ENCODE data around the gene ADAM12.

ADAM12 gene

GRCh38 chr10:126375926-126376554 lies 12.2 kb downstream of the ADAM12 start:
- CTCF ChIA-PET, result no interaction called here
- POLR2A ChIA-PET, result no interaction called here
- no peak for DNase-seq (ENCODE audit: extremely low spot score)
- TF ChIP-seq PKNOX1 (IDR thresholded peaks at IDR 0.05), result no peak
- TF ChIP-seq CTBP1 (IDR thresholded peaks at IDR 0.05; ENCODE audit: borderline replicate concordance), result no peak
- no peak for TF ChIP-seq L3MBTL2 (conservative IDR thresholded peaks at IDR 0.05)
- no peak for TF ChIP-seq HDGF (IDR thresholded peaks at IDR 0.05; ENCODE audit: borderline replicate concordance)
- TF ChIP-seq FOXM1 (IDR thresholded peaks at IDR 0.05; ENCODE audit: borderline replicate concordance), result no peak
- TF ChIP-seq ELF4 (IDR thresholded peaks at IDR 0.05), result no peak
- TF ChIP-seq NFRKB (IDR thresholded peaks at IDR 0.05), result no peak
- no peak for TF ChIP-seq SUZ12 (IDR thresholded peaks at IDR 0.05)
- TF ChIP-seq FOXA1 (IDR thresholded peaks at IDR 0.05), result no peak
- no peak for TF ChIP-seq FOXK2 (IDR thresholded peaks at IDR 0.05)
- TF ChIP-seq ZNF384 (IDR thresholded peaks at IDR 0.05), result no peak
- TF ChIP-seq ARNT (IDR thresholded peaks at IDR 0.05), result no peak
- TF ChIP-seq SP1 (IDR thresholded peaks at IDR 0.05), result no peak
- TF ChIP-seq TARDBP (IDR thresholded peaks at IDR 0.05), result no peak

DNA sequence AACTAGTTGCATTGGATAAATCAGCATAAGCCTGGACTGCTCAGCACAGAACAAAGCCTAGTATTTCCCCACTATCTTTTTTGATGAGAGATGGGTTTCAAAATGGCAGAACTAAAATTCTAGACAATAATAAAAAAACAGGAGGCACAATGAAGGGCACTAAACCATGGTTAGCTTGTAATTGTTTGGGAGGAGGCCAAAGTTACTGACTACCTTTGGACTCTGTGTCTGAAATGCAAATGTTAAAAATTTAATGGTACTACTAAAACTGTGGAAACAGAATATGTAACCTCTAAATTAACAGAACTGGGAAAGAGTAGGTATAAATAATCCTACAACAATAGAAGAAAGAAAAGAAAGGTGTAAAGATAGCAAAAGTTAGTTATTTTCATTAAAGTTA lies 13.0 kb downstream of the ADAM12 start:
- ChIA-PET POLR2A (no interaction called here), CTCF (no interaction called here)
- TF ChIP-seq HDGF (IDR thresholded peaks at IDR 0.05; ENCODE audit: borderline replicate concordance) (no peak), CTBP1 (IDR thresholded peaks at IDR 0.05; ENCODE audit: borderline replicate concordance) (no peak), FOXK2 (IDR thresholded peaks at IDR 0.05) (no peak), ZNF384 (IDR thresholded peaks at IDR 0.05) (no peak), SUZ12 (IDR thresholded peaks at IDR 0.05) (no peak)
- no peak for DNase-seq (ENCODE audit: extremely low spot score)

DNA sequence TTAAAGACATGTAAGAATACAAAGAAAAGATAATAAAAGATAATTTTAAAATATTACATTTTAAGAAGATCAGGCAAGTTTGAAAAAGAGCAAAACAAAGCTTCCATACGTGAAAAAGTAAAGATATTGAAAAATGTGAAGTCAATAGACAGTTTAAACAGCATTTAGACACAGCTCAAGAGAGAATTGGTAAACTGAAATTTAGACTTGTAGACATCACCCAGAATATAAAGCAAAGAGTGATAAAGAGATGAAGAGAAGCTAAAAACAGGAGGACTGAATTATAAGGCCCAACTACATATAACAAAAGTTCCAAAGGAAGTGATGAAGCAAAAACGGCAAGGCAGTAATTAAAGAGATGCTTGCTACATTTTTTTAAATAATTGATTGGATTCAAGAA lies 13.8 kb downstream of the ADAM12 start:
- ChIA-PET CTCF (no interaction called here), POLR2A (no interaction called here)
- TF ChIP-seq ZNF384 (IDR thresholded peaks at IDR 0.05), result no peak
- no peak for TF ChIP-seq SUZ12 (IDR thresholded peaks at IDR 0.05)

DNA sequence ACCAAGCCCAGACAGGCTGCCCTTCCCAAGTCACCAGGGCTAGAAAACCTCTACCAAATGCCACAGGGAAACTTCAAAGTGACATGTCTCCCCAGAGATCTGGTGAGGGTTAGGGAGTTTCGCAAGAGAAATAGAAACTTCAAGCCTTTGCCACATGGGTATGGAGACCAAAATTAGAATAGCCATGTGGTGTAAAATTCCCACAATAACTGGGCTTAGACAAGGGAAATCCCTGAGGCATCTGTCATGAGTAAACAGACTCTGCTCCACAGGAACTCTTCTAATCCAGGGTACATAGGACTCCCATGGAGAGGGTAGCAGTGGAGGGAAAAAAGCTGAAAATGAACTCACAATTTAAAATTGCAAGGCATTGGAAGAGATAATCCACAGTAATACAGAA lies 14.3 kb downstream of the ADAM12 start:
- ChIA-PET CTCF (no interaction called here), POLR2A (no interaction called here)
- TF ChIP-seq ZNF384 (IDR thresholded peaks at IDR 0.05) (no peak), NFRKB (IDR thresholded peaks at IDR 0.05) (no peak), SP1 (IDR thresholded peaks at IDR 0.05) (no peak), FOXM1 (IDR thresholded peaks at IDR 0.05; ENCODE audit: borderline replicate concordance) (no peak), BHLHE40 (IDR thresholded peaks at IDR 0.05; ENCODE audit: borderline replicate concordance) (no peak), TARDBP (IDR thresholded peaks at IDR 0.05) (no peak), FOXK2 (IDR thresholded peaks at IDR 0.05) (no peak), SUZ12 (IDR thresholded peaks at IDR 0.05) (no peak), FOXA1 (IDR thresholded peaks at IDR 0.05) (no peak), LEF1 (IDR thresholded peaks at IDR 0.05; ENCODE audit: borderline replicate concordance) (no peak), L3MBTL2 (conservative IDR thresholded peaks at IDR 0.05) (no peak), CTBP1 (IDR thresholded peaks at IDR 0.05; ENCODE audit: borderline replicate concordance) (no peak), HDGF (IDR thresholded peaks at IDR 0.05; ENCODE audit: borderline replicate concordance) (no peak), ARNT (IDR thresholded peaks at IDR 0.05) (no peak)
- DNase-seq (ENCODE audit: extremely low spot score), result no peak

More for the DNA sequence above, 13.8 kb downstream of the ADAM12 start:
- DNase-seq (ENCODE audit: extremely low spot score), result no peak

DNA sequence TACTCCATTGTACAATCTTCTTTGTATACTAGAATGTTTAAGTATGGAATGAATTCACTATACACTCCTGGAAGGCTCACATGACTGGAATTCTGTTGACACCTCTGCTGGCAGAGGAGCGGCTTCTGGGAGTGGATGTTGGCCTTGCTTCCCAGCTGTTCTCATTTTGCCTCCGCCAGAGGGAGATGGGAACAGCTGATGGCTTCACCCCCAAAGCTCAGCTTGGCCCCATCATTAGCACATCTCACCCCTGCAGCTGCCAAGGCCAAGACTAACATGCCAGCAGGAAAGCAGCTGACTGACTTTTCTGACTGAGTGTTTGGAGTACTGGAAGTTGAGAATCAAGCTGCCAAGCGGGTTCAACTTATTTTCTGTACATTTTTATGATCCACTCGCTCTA lies 15.1 kb downstream of the ADAM12 start:
- no peak for DNase-seq (ENCODE audit: extremely low spot score)
- CTCF ChIA-PET, result no interaction called here
- POLR2A ChIA-PET, result no interaction called here
- no peak for TF ChIP-seq LEF1 (IDR thresholded peaks at IDR 0.05; ENCODE audit: borderline replicate concordance)
- TF ChIP-seq ARNT (IDR thresholded peaks at IDR 0.05), result no peak
- TF ChIP-seq TARDBP (IDR thresholded peaks at IDR 0.05), result no peak
- no peak for TF ChIP-seq ZNF384 (IDR thresholded peaks at IDR 0.05)
- TF ChIP-seq FOXK2 (IDR thresholded peaks at IDR 0.05), result no peak
- no peak for TF ChIP-seq SUZ12 (IDR thresholded peaks at IDR 0.05)
- TF ChIP-seq PKNOX1 (IDR thresholded peaks at IDR 0.05), result no peak
- TF ChIP-seq HDGF (IDR thresholded peaks at IDR 0.05; ENCODE audit: borderline replicate concordance), result no peak
- no peak for TF ChIP-seq ELF4 (IDR thresholded peaks at IDR 0.05)
- TF ChIP-seq BHLHE40 (IDR thresholded peaks at IDR 0.05; ENCODE audit: borderline replicate concordance), result no peak
- no peak for TF ChIP-seq NFRKB (IDR thresholded peaks at IDR 0.05)
- no peak for TF ChIP-seq CTBP1 (IDR thresholded peaks at IDR 0.05; ENCODE audit: borderline replicate concordance)

DNA sequence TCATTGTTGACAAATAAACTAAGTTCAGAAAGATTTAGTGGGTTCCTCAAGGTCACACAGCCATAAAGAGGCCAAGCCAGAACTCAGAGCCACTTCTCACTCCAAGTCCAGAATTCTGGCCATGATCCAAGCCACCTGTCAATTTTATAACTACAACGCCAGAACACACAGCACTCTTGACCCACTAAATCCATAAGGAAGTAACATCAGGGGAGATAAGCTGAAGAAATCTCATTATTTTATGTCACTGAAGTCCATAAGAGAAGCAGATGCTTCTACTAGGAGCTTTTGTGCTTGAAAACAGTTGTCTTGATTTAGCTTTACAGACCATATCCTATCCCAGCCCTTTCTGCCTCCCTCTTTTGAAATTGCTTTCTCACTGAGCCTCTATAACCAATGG lies 15.9 kb downstream of the ADAM12 start:
- DNase-seq (ENCODE audit: extremely low spot score), result no peak
- ChIA-PET POLR2A (no interaction called here), CTCF (interaction anchor here (0.7 kb wide), 1 partner anchor 262 kb away, joined by 3 read pairs; no protein-coding TSS in a partner anchor)
- TF ChIP-seq SP1 (IDR thresholded peaks at IDR 0.05) (no peak), LEF1 (IDR thresholded peaks at IDR 0.05; ENCODE audit: borderline replicate concordance) (no peak), FOXA1 (IDR thresholded peaks at IDR 0.05) (no peak), NFRKB (IDR thresholded peaks at IDR 0.05) (no peak), CTBP1 (IDR thresholded peaks at IDR 0.05; ENCODE audit: borderline replicate concordance) (no peak), TARDBP (IDR thresholded peaks at IDR 0.05) (no peak), ELF4 (IDR thresholded peaks at IDR 0.05) (no peak), BHLHE40 (IDR thresholded peaks at IDR 0.05; ENCODE audit: borderline replicate concordance) (no peak), FOXK2 (IDR thresholded peaks at IDR 0.05) (no peak), SUZ12 (IDR thresholded peaks at IDR 0.05) (no peak), L3MBTL2 (conservative IDR thresholded peaks at IDR 0.05) (no peak), HDGF (IDR thresholded peaks at IDR 0.05; ENCODE audit: borderline replicate concordance) (no peak)

DNA sequence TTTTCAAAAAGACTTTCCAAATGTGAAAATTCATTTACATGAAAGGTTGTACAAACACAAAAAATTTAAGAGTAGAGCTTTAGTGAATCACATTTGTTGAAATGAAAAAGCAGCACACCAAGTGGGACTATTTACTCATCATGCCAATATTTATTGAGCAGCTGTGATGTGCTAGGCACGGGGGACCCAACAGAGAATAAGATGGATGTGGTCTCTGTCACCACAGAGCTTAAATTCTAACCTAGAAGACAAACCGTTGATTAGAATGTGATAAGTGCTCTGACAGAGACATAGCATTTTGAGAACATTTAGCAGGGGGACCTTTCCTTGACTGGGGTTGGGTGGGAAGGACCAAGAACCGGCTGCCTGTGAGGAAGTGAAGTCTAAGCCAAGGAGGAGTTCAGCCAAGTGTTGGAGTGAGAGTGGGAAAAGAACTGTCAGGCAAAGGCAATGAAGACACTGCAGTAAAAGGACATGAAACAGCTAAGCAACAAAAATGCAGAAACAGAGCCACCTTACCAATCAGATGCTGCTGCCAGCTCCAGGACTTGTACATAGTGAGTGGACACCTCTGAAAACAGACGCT lies 19.1 kb downstream of the ADAM12 start:
- POLR2A ChIA-PET, result no interaction called here
- CTCF ChIA-PET, result interaction anchor here (1.0 kb wide), 2 partner anchors 110 to 435 kb away, joined by 3 read pairs; no protein-coding TSS in a partner anchor
- DNase-seq (ENCODE audit: extremely low spot score), result no peak

More for the DNA sequence above, 19.1 kb downstream of the ADAM12 start:
- TF ChIP-seq PKNOX1 (IDR thresholded peaks at IDR 0.05), result no peak
- no peak for TF ChIP-seq NFRKB (IDR thresholded peaks at IDR 0.05)
- TF ChIP-seq HDGF (IDR thresholded peaks at IDR 0.05; ENCODE audit: borderline replicate concordance), result no peak
- TF ChIP-seq BHLHE40 (IDR thresholded peaks at IDR 0.05; ENCODE audit: borderline replicate concordance), result no peak
- TF ChIP-seq FOXM1 (IDR thresholded peaks at IDR 0.05; ENCODE audit: borderline replicate concordance), result no peak
- TF ChIP-seq L3MBTL2 (conservative IDR thresholded peaks at IDR 0.05), result no peak
- no peak for TF ChIP-seq CTBP1 (IDR thresholded peaks at IDR 0.05; ENCODE audit: borderline replicate concordance)
- no peak for TF ChIP-seq ELF4 (IDR thresholded peaks at IDR 0.05)
- TF ChIP-seq SUZ12 (IDR thresholded peaks at IDR 0.05), result no peak
- no peak for TF ChIP-seq LEF1 (IDR thresholded peaks at IDR 0.05; ENCODE audit: borderline replicate concordance)
- no peak for TF ChIP-seq FOXK2 (IDR thresholded peaks at IDR 0.05)
- no peak for TF ChIP-seq FOXA1 (IDR thresholded peaks at IDR 0.05)
- TF ChIP-seq SP1 (IDR thresholded peaks at IDR 0.05), result no peak
- TF ChIP-seq ARNT (IDR thresholded peaks at IDR 0.05), result no peak
- TF ChIP-seq TARDBP (IDR thresholded peaks at IDR 0.05), result no peak
- no peak for TF ChIP-seq ZNF384 (IDR thresholded peaks at IDR 0.05)
